Endothelial cell of umbilical vein (primary cell): ENCODE data around the gene VSX1. TPM values are rescaled to one million over a fixed set of nuclear protein-coding genes. Genes with fewer than 3 reads are reported as not detected.

ENCODE experiments used
- BruUV-seq: library from RNA; stranded (reverse); fragments of 400-500 nt; replicated peaks from 2 replicates; lab custom pipeline; 2021; lab: Mats Ljungman, UMichigan
- CTCF ChIA-PET: fragments of 300-600, 350-600 bp; sonication (Branson Sonifier 250); formaldehyde crosslinking; loops from one replicate; lab custom pipeline; 2021; ENCODE audit warnings: antibody characterized with exemption, inconsistent platforms; lab: Charles Lee
- POLR2A ChIA-PET: fragments of 300-600, 350-600 bp; sonication (Branson Sonifier 250); formaldehyde crosslinking; loops from one replicate; lab custom pipeline; 2021; ENCODE audit warnings: antibody characterized with exemption, inconsistent platforms; lab: Charles Lee
- DNase-seq: peaks from one replicate; pipeline ENCODE4 v3.0.0-alpha.2; 2011; ENCODE audit warnings: low read depth, low spot score
- FAIRE-seq: peaks from 2 replicates; lab custom pipeline; 2011; peaks lifted over from hg19 to GRCh38; lab: Jason Lieb, UNC
- H2AFZ ChIP-seq: 2 replicates; pipeline ENCODE4 v1.6.0; 2012; ENCODE audit warnings: low read depth, low read length, control low read depth, inconsistent platforms
- H3K27ac ChIP-seq: 2 replicates; pipeline ENCODE4 v1.5.1; 2011; ENCODE audit warnings: low read depth, mild to moderate bottlenecking, control low read depth, low read length, moderate library complexity; ENCODE audit not compliant: insufficient read depth
- H3K27me3 ChIP-seq, 2 experiments: 2 replicates each; pipeline versions ENCODE4 v1.6.0 to v1.6.1; 2011; ENCODE audit warnings: low read length in 2 of 2, mixed read lengths in 1 of 2; ENCODE audit not compliant: control insufficient read depth in 2 of 2, insufficient read depth in 2 of 2
- H3K36me3 ChIP-seq, 2 experiments: 2 replicates in 1 of 2; 3 replicates in 1 of 2; pipeline ENCODE4 v1.5.1; 2011; ENCODE audit warnings: low read length in 2 of 2, mild to moderate bottlenecking in 1 of 2, moderate library complexity in 1 of 2; ENCODE audit not compliant: control insufficient read depth in 2 of 2, insufficient read depth in 2 of 2; ENCODE audit errors: extremely low read depth in 1 of 2
- H3K4me1 ChIP-seq: 3 replicates; pipeline ENCODE4 v1.5.1; 2011; ENCODE audit warnings: mild to moderate bottlenecking, low read length; ENCODE audit not compliant: control insufficient read depth, insufficient read depth; ENCODE audit errors: extremely low read depth
- H3K4me2 ChIP-seq: 2 replicates; pipeline ENCODE4 v1.6.1; 2011; ENCODE audit warnings: low read length, control low read depth, mixed read lengths; ENCODE audit not compliant: insufficient read depth
- H3K4me3 ChIP-seq, 3 experiments: fragments of 200-600 bp in 1 of 3; sonication (generic), shearing (Covaris generic) in 1 of 3; replicated peaks in 1 of 3; 2 replicates each; pipeline ENCODE4 v1.5.1; 2011 to 2016; ENCODE audit warnings: control low read depth in 3 of 3, low read length in 3 of 3, mild to moderate bottlenecking in 2 of 3, inconsistent platforms in 1 of 3, low read depth in 1 of 3, moderate library complexity in 1 of 3; ENCODE audit not compliant: insufficient read depth in 1 of 3
- H3K79me2 ChIP-seq: 2 replicates; pipeline ENCODE4 v1.6.0; 2012; ENCODE audit warnings: low read length, inconsistent platforms; ENCODE audit not compliant: control insufficient read depth, insufficient read depth
- H3K9ac ChIP-seq: replicated peaks from 2 replicates; pipeline ENCODE3; 2011; ENCODE audit warnings: low read length, control low read depth; ENCODE audit not compliant: insufficient read depth; ENCODE audit errors: extremely low read depth
- H3K9me1 ChIP-seq: replicated peaks from 3 replicates; pipeline ENCODE4 v1.6.0; 2011; ENCODE audit warnings: mild to moderate bottlenecking, low read length; ENCODE audit not compliant: control insufficient read depth, insufficient read depth; ENCODE audit errors: extremely low read depth
- H3K9me3 ChIP-seq: replicated peaks from 2 replicates; pipeline ENCODE4 v1.5.1; 2012; ENCODE audit warnings: low read length, inconsistent platforms; ENCODE audit not compliant: control insufficient read depth, insufficient read depth
- H4K20me1 ChIP-seq: replicated peaks from 2 replicates; pipeline ENCODE3; 2011; ENCODE audit warnings: mild to moderate bottlenecking, low read length; ENCODE audit not compliant: control insufficient read depth, insufficient read depth; ENCODE audit errors: extremely low read depth
- CTCF ChIP-seq, 2 donors: IDR thresholded peaks; 1 replicate in 1 of 2; 2 replicates in 1 of 2; pipeline ENCODE4 v1.5.1; 2011; ENCODE audit warnings: low read length in 2 of 2, mild to moderate bottlenecking in 2 of 2, moderate library complexity in 2 of 2, control low read depth in 1 of 2, inconsistent platforms in 1 of 2, low read depth in 1 of 2; ENCODE audit not compliant: insufficient read depth in 1 of 2; ENCODE audit errors: extremely low read depth in 1 of 2
- EZH2 ChIP-seq: IDR thresholded peaks from 2 replicates; pipeline ENCODE4 v1.6.1; 2012; ENCODE audit warnings: borderline replicate concordance, low read depth, mild to moderate bottlenecking, moderate library complexity, low read length, inconsistent platforms; ENCODE audit not compliant: severe bottlenecking
- FOS ChIP-seq: IDR thresholded peaks from 2 replicates; pipeline ENCODE4 v1.6.1; 2011; ENCODE audit warnings: mild to moderate bottlenecking, low read length, moderate library complexity, borderline replicate concordance; ENCODE audit not compliant: insufficient read depth
- GATA2 ChIP-seq: IDR thresholded peaks from 2 replicates; pipeline ENCODE4 v1.7.0; 2011; ENCODE audit warnings: low read depth, mild to moderate bottlenecking, moderate library complexity, mixed read lengths, low read length; ENCODE audit not compliant: insufficient read length, insufficient read depth
- JUN ChIP-seq: IDR thresholded peaks from 2 replicates; pipeline ENCODE4 v1.6.1; 2011; ENCODE audit warnings: borderline replicate concordance, low read depth; ENCODE audit not compliant: insufficient read length, insufficient read depth
- MYC ChIP-seq: IDR thresholded peaks from one replicate; pipeline ENCODE4 v1.6.1; 2011; ENCODE audit warnings: mild to moderate bottlenecking, low read depth, low read length
- dilution Hi-C: fragments of 300-500 bp; cut with MboI; formaldehyde crosslinking; loops from one replicate; pipeline ENCODE4 v1.15.0; 2019; ENCODE audit warnings: low sequenced_read_pairs; ENCODE audit not compliant: extremely low pct_ligation_motif_present
- intact Hi-C: fragments of 100-400 bp; cut with micrococcal nuclease; formaldehyde crosslinking; loops from one replicate; pipeline ENCODE4 v1.10.0; 2022
- polyA plus RNA-seq, 4 experiments: library from polyadenylated mRNA; depleted of rRNA in 3 of 4; stranded (reverse) in 3 of 4; unstranded in 1 of 4; fragments of >200 nt; gene quantifications; 2 replicates each; pipeline versions ENCODE4 v1.2.1 to v1.2.3, GENCODE V29; 2011 to 2012; ENCODE audit warnings: missing spikeins in 1 of 4
- total RNA-seq: library from RNA; stranded (reverse); gene quantifications from 2 replicates; pipeline ENCODE4 v1.2.3, GENCODE V29; 2021

VSX1 gene
- total and polyA plus RNA-seq, 2 donors (not counting 3 experiments of a cell fraction or from before 2014, with no cell fraction given) = not detected

- H3K27me3 ChIP-seq = peaks cover 58 to 86% of the 10 kb centered on the region in 2 experiments
- H3K4me3 ChIP-seq = no peak overlapping the region
- intact Hi-C loops (no loop called here), dilution Hi-C loops (no loop called here)
- no peaks in the 10 kb centered on the region for H3K36me3 ChIP-seq
- H3K4me2 ChIP-seq = no peak overlapping the region
- ChIA-PET CTCF (interaction anchor here (1.3 to 1.8 kb wide), 3 partner anchors 100 to 320 kb away, joined by 3 to 5 read pairs (median 3); no protein-coding TSS in a partner anchor), POLR2A (no interaction called here)
- FAIRE-seq = no peak
- H3K27ac ChIP-seq = no peak overlapping the region
- no TSS peak for BruUV-seq
- no peak overlapping the region for H3K9ac ChIP-seq
- no peaks in the 10 kb centered on the region for H3K4me1 ChIP-seq
- H3K9me3 ChIP-seq = no peaks in the 10 kb centered on the region
- TF ChIP-seq FOS (no peak), JUN (no peak), CTCF (IDR thresholded peaks at IDR 0.05; ENCODE audit: extremely low read depth in 1 of 2, insufficient read depth in 1 of 2, low read depth in 1 of 2, low read length in 2 of 2) (no peak), EZH2 (no peak), MYC (no peak), GATA2 (no peak)
- no peak overlapping the region for H2AFZ ChIP-seq
- no peaks in the 10 kb centered on the region for H3K9me1 ChIP-seq
- no peak for DNase-seq
- no peaks in the 10 kb centered on the region for H4K20me1 ChIP-seq
- no peaks in the 10 kb centered on the region for H3K79me2 ChIP-seq
These were observed 3.3 kb downstream of the VSX1 start for GRCh38 chr20:25078662-25079061.
